Stomach (tissue), 4 donors: ENCODE results near the gene NXPH4.

Experiments used
- POLR2A ChIP-seq, 4 donors: fragments of 450-650 bp; IDR thresholded peaks; one replicate each; pipeline ENCODE4 v1.6.1; 2016; ENCODE audit warnings: antibody characterized with exemption in 4 of 4, control low read depth in 2 of 4, mild to moderate bottlenecking in 1 of 4, moderate library complexity in 1 of 4
- POLR2AphosphoS5 ChIP-seq, 3 donors: sonication (generic); formaldehyde crosslinking; IDR thresholded peaks; one replicate each; pipeline ENCODE4 v1.6.1; 2016; ENCODE audit warnings: antibody characterized with exemption in 3 of 3
- TF ChIP-seq, protein P1 (sequence below), 7 experiments: fragments of 450-650 bp in 4 of 7; fragments of 200-600 bp in 3 of 7; sonication (generic) in 3 of 7; IDR thresholded peaks; one replicate each; pipeline ENCODE4 v1.5.1; 2016 to 2019; ENCODE audit warnings: antibody characterized with exemption in 7 of 7, control low read depth in 2 of 7, mild to moderate bottlenecking in 1 of 7

GRCh38 chr12:57176846-57177245 lies 39.7 kb upstream of the NXPH4 start:
- TF ChIP-seq, protein P1, sequence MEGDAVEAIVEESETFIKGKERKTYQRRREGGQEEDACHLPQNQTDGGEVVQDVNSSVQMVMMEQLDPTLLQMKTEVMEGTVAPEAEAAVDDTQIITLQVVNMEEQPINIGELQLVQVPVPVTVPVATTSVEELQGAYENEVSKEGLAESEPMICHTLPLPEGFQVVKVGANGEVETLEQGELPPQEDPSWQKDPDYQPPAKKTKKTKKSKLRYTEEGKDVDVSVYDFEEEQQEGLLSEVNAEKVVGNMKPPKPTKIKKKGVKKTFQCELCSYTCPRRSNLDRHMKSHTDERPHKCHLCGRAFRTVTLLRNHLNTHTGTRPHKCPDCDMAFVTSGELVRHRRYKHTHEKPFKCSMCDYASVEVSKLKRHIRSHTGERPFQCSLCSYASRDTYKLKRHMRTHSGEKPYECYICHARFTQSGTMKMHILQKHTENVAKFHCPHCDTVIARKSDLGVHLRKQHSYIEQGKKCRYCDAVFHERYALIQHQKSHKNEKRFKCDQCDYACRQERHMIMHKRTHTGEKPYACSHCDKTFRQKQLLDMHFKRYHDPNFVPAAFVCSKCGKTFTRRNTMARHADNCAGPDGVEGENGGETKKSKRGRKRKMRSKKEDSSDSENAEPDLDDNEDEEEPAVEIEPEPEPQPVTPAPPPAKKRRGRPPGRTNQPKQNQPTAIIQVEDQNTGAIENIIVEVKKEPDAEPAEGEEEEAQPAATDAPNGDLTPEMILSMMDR (IDR thresholded peaks at IDR 0.05), result no peak
- TF ChIP-seq POLR2A (IDR thresholded peaks at IDR 0.05) (no peak), POLR2AphosphoS5 (IDR thresholded peaks at IDR 0.05) (no peak)
